Stimulated activated CD4-positive, alpha-beta T cell treated with anti-CD3 and anti-CD28 coated beads, Interleukin-4, amount 100 ng/mL, for 48 hours (primary cell): ENCODE data around the gene KRTAP5-5.
"Not testable (repeated sequence)": the region's sequence is repeated elsewhere in the genome, so short reads cannot be mapped to it uniquely, and the experiment has no call there.

Experiments used
- DNase-seq, 2 donors: peaks; one replicate each; pipeline ENCODE4 v3.0.0-alpha.2; 2020; ENCODE audit warnings: low read depth in 2 of 2

Gene KRTAP5-5, protein sequence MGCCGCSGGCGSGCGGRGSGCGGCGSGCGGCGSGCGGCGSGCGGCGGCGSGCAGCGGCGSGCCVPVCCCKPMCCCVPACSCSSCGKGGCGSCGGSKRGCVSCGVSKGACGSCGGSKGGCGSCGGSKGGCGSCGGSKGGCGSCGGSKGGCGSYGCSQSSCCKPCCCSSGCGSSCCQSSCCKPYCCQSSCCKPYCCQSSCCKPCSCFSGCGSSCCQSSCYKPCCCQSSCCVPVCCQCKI

DNA sequence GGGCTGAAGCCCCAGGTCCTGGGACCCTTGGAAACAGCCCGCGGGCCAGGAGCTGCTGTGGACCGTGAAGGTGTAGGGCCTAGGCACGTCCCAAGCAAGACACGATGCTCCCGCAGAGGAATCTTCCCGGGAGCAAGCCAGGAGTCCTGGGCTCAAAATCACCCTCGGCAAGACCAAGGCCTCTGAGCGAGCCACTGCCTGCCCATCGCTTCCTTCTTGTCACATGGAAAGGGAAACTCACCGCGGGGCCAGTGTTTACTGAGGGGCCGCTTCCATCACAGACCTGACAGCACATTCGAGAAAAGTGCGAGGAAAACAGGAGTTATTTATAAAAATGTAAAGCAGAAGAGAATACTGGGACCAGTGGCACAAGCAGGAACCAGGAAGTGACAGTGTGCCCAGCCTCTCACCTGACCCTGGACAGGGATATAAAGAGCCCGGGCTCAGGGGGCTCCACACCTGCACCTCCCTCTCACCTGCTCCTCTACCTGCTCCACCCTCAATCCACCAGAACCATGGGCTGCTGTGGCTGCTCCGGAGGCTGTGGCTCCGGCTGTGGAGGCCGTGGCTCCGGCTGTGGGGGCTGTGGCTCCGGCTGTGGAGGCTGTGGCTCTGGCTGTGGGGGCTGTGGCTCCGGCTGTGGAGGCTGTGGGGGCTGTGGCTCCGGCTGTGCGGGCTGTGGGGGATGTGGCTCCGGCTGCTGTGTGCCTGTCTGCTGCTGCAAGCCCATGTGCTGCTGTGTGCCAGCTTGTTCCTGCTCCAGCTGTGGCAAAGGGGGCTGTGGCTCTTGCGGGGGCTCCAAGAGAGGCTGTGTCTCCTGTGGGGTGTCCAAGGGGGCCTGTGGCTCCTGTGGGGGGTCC lies at the start of gene KRTAP5-5:
KRTAP5-5 (plus strand) TSS at position 450 of the 860 bp plus-strand sequence; CDS start at position 516, 66 bp downstream.
- DNase-seq, result no peak

DNA sequence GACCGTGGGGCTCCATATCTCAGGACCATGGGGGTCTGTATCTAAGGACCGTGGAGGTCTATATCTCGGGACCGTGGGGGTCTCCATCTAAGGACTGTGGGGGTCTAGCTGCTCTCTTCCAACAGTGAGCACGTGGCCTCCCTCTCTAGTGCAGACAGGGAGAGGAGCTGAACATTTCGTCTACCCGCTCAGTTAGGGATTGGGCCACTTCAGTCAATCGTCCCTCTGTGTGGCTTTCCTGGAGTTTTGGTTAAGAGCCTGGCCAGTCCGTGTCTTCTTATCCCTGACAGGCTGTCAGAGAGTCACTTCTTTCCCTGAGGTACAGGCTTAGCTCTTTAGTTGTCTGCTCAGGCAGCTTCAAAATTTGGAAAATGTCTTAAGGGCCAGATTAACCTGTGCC lies 47.6 kb upstream of the KRTAP5-5 start:
- no peak for DNase-seq

DNA sequence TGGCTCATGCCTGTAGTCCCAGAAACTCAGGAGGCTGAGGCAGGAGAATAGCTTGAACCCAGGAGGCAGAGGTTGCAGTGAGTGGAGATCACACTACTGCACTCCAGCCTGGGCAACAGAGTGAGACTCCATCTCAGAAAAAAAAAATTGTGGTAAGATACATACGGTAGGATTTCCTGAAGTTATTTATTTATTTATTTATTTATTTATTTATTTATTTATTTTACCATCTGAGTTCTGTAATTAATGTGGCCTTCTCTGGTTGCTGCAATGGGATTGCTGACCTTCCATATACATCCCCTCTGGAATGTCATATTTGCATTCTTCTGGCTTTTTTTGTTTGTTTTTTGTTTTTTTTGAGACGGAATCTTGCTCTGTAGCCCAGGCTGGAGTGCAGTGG lies 46.7 kb upstream of the KRTAP5-5 start:
- not testable (repeated sequence) for DNase-seq

DNA sequence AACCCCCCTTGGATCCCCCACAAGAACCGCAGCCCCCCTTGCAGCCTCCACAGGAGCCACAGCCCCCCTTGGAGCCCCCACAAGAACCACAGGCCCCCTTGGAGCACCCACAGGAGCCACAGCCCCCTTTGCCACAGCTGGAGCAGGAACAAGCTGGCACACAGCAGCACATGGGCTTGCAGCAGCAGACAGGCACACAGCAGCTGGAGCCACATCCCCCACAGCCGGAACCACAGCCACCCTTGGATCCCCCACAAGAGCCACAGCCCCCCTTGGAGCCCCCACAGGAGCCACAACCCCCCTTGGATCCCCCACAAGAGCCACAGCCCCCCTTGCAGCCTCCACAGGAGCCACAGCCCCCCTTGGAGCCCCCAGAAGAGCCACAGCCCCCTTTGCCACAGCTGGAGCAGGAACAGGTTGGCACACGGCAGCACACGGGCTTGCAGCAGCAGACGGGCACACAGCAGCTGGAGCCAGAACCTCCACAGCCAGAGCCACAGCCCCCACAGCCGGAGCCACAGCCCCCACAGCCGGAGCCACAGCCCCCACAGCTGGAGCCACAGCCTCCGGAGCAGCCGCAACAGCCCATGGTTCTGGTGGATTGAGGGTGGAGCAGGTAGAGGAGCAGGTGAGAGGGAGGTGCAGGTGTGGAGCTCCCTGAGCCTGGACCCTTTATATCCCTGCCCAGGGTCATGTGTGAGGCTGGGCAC lies 44.8 kb upstream of the KRTAP5-5 start, which contains the start of gene KRTAP5-1:
KRTAP5-1 (minus strand) TSS at position 623 of the 710 bp plus-strand sequence; CDS start at position 589, 34 bp downstream.
- not testable (repeated sequence) for DNase-seq

DNA sequence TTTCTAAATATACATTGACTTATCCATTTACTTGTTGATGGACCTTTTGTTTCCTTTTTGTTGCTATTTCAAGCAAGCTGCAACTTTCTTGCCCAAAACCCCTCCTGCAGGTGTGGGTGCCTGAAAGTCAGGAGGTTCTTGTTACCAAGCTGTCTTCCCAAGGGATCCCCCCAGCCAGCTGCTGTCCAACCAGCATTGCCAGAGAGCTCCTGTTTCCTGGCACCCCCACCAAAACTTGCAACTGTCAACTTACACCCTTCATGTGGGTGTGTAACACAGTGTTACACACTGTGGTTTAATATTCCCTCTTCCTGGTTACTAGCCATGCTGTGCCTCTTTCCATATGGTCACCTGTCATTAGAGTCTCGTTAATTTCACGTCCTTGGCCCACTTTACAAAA lies 42.9 kb upstream of the KRTAP5-5 start:
- no peak for DNase-seq

DNA sequence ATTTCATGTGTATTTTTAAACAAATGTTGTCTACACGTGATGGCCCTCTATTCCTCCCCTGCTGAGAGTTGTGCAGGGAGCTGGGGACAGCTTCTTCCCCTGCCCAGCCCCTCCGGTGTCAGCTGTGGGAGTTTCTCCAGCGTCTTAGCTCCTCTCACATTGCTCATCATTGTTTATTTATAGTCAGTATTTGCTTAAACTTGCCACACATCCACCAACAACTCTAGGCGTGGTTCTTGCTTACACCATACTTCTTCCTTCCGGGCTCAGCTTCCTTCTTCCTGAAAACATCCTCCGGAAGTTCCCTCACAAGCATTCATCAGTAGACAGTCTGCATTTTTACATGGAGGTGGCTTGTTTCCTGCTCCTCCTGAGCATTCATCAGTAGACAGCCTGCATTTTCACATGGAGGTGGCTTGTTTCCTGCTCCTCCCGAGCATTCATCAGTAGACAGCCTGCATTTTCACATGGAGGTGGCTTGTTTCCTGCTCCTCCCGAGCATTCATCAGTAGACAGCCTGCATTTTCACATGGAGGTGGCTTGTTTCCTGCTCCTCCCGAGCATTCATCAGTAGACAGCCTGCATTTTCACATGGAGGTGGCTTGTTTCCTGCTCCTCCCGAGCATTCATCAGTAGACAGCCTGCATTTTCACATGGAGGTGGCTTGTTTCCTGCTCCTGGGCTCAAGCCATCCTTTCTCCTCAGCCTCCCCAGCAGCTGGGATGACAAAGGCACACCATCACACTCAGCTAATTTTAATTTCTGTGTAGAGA lies 40.2 kb upstream of the KRTAP5-5 start:
- DNase-seq, result not testable (repeated sequence)

DNA sequence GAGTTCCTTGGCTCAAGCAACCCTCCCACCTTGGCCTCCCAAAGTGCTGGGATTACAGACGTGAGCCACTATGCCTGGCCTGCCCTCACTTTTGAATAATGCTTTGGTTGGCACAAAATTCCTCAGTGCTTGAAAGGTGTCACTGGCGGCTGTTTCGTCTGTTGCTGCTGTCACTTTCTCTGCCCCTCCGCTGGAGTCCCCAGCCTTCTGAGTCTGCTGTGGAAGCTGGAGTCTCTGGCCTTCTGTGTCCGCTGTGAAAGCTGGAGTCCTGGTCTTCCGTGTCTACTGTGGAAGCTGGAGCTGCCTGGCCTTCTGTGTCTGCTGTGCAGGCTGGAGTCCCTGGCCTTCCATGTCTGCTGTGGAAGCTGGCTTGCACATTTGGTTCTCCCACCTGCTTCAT lies 39.6 kb upstream of the KRTAP5-5 start:
- DNase-seq, result no peak

DNA sequence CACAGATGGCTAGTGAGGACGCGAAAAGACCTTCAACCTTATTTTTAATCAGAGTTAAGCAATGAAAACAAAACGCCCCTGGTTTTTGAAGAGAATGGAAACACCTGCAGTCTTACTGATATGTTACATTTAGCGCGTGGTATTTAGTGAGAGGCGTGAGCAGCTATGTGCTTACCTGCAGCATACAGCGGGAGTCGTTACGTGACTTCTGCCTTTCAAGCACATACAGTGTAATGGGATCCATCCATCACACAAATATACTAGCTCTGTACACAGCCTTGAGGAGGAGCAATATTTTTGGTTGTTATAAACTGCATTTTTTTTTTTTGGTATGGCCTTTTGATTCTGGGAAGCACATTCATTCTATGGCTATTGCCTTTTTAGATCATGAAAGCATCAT lies 36.9 kb upstream of the KRTAP5-5 start:
- no peak for DNase-seq

DNA sequence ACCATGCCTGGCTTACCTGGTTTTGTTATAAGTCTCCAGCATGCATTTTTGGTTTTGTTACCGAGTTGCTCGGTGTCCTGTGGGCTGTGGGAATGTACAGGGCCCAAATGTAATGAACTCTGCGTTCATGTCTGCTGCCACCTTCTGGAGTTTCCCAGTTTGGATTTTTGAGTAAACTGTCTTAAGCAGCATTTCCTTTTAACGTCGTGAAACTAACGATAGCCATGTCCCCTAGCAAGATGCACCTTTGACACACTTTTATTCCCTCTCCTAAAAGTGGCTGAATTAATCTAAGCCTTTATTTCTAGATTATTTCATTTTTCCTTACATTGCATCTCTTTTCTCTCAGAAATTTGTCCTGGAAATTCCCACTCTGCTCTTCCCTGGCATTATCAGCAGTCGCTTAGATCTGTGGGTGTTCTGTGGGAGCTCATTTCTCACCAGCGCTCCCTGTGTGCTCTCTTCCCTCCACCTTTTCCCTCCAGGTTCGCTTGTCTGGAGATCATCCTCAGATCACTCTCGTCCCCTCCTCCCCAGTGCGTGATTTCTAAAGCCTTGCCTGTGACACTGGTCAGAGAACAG lies 33.5 kb upstream of the KRTAP5-5 start:
- not testable (repeated sequence) for DNase-seq

DNA sequence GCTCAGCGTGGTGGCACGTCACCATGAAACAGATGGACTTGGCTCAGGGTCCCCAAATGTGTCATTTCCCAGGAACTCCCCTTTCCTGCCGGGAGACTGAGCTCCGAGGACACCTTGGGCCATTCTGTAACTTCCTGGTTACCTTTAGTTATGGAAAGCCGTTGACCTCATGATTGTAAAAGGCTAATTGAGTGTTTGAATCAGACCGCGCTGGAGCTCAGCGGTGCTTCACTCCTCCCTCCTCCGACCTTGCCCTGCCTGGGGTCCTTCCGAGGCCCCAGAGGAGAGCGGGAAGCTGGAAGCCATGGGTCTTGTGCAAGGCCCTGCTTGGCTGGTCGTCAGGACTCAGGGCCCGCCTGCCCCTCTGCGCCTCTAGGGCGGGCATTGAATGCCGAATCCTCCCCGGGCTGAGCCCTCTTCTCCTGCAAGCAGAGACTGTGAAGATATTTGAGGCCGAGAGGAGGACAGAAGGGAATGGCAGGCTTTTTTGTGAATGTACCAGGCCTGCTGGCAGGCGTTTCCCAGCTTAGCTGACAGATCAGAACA lies 32.9 kb upstream of the KRTAP5-5 start:
- DNase-seq, result not testable (repeated sequence)

DNA sequence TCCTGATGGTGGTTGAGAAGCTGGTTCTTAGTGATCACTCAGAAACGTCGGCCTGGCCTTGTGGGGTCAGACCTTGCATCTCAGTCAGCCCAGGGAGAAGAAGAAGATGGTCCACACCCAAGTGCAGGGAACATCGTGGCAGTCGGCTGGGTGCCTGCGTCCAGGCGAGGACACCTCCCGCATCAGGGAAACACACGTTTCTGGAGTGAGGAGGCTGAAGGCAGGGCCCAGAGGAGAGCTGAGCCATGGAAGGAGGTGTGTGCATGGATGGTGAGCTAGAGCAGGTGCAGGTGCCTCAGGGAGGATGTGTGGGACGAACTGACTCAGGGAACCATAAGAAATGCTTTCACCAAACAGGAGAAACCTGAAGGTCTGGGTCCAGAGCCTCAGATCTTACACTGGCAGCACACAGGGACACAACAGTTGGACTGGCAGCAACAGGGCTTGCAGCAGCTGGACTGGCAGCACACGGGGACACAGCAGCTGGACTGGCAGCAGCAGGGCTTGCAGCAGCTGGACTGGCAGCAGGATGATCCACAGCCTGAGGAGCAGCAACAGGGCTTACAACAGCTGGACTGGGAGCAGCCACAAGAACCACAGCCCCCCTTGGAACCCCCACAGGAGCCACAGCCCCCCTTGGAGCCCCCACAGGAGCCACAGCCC lies 32.1 kb upstream of the KRTAP5-5 start:
- DNase-seq, result no peak

DNA sequence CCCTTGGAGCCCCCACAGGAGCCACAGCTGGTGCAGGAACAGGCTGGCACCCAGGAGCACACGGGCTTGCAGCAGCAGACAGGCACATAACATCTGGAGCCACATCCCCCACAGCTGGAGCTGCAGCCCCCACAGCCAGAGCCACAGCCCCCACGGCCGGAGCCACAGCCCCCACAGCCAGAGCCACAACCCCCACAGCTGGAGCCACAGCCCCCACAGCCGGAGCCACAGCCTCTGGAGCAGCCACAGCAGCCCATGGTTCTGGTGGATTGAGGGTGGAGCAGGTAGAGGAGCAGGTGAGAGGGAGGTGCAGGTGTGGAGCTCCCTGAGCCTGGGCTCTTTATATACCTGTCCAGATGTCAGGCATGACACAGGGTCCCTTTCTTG lies 31.6 kb upstream of the KRTAP5-5 start, which contains the start of gene KRTAP5-2:
KRTAP5-2 (minus strand) TSS at position 301 of the 387 bp plus-strand sequence; CDS start at position 257, 44 bp downstream.
- no peak for DNase-seq

DNA sequence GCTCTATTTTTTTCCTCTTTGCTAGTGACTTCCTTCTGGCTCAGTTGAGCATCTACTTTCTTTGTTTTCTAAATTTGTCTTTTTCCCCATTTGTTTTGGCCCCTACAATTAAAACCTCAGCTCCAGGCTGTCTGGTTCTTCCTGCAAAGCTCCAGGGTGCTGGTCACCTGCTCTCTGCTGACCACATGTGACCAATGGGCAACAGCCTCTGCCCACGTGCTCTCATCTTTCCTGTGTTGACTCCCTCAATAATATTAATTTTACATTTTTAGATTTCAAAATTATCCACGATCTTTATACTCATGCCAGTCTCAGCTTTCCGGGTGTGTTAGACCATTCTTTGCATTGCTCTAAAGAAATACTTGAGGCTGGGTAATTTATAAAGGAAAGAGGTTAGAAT lies 31.2 kb upstream of the KRTAP5-5 start:
- not testable (repeated sequence) for DNase-seq

DNA sequence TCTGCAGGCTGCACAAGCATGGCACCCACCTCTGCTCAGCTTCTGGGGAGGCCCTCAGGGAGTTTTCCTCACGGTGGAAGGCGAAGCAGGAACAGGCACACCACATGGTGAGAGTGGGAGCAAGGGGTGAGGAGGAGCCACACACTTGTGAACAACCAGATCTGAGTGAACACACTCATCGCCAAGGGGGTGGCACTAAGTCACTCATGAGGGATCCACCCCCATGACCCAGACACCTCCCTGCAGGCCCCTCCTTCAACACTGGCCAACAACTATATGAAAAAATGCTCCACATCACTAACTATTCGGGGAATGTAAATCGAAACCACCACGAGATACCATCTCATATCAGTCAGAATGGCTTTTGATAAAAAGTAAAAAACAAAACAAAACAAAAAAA lies 30.8 kb upstream of the KRTAP5-5 start:
- no peak for DNase-seq

DNA sequence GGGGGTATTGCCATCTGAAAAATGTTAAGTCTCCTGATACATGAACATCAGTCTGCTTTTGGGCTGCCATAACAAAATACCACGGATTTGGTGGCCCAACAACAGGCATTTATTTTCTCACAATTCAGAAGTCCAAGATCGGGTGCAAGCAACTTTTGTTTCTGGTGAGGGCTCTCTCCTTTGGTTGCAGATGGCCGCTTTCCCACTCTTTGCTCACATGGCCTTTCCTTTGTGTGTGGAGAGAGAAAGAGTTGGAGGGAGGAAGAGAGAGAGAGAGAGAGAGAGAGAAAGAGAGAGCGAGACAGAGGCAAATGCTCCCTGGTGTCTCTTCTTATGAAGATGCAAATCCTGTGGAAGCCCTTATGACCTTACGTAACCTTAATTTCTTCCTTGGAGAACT lies 28.9 kb upstream of the KRTAP5-5 start:
- no peak for DNase-seq

DNA sequence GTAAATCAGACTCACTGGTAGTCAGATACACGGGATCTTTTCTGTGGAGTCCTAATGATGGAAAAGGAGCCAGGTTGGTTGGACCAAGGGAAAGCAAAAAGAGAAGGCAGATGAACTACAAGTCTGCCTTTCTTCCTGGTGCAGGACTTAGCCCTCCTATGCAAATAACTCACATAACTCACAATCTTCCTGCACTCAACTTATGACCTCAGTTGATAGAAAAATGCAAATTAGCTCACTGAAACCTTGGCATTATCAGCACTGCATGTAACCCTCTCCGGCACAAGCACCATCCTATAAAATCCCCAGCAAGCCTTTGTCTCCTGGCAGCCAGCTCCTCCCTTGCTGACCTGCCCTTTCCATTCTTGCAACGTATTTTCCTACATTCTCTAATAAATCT lies 27.9 kb upstream of the KRTAP5-5 start:
- not testable (repeated sequence) for DNase-seq

DNA sequence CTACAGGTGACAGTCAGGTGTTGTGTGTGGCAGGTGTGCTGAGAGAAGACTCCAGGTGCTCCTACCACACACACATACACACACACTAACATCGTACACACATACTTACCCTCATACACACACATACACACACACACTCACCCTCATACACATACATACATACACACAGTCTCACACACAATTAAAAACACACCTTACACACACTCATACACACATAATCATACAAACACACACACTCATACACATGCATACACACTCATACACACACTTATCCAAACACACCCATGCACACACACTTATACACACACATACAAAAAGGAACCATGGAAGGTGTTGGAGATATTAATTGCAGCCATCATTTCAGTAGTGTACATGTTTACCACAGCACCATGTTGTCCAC lies 25.9 kb upstream of the KRTAP5-5 start:
- DNase-seq, result no peak

DNA sequence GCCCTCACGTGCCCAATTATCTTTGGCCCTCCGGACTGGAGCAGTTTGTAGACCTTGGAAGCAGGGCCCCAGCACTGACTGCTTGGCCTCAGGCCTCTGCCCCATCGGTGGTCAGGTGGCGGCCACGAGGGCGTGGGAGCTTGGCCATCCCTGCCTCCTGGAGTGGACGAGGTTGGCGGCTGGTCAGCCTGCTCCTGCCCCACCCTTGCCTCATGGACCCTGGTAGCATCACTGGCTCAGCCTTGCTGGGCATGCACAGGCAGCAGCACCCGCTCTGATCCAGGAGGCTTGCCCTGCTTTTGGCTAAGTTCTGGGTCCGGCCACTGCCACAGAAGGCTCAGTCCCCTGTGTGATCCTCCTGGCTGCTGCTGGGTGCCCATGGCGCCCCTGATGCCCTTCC lies 25.4 kb upstream of the KRTAP5-5 start:
- DNase-seq, result no peak

DNA sequence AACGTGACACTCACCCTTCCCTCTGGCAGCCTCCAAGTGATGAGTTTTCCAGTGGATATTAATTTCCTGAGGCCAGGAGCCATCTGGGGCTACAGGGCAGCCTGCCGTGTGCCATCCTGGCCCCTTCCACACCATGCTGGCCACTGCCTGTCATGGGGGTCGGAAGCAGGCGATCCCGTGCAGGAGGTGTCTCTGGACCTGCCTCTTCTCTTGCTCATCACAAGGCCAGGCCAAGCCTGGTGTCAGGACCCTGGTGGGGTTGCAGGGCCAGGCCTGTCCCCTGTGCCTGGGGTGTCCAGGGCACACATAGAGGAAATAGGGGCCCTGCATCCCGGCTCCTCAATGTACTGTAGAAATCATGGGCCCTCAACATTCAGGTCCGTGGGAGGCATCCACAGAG lies 24.9 kb upstream of the KRTAP5-5 start:
- no peak for DNase-seq

DNA sequence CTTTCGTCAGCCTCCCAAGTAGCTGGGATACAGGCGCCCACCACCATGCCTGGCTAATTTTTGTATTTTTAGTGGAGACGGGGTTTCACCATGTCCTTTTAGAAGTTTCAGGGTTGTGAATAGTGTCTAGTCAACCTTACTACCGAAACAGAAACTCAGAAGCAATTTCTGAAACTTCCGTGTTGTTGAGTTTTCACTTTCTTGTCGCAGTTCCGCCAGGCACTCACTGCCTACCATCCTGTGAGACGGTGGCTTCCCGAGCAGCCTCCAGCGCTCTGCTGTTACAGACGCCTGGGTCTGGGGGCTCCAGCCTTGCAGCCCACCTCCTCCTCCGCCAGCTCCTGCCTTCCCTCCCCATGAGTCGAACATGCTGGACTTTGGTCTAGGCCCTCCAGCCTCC lies 23.7 kb upstream of the KRTAP5-5 start:
- DNase-seq, result not testable (repeated sequence)
